Measurements from ENCODE around the gene GARIN5B.
A peak's percentile ranks its signal among the peaks of the same experiment; 100 is the strongest.

Gene GARIN5B

DNA sequence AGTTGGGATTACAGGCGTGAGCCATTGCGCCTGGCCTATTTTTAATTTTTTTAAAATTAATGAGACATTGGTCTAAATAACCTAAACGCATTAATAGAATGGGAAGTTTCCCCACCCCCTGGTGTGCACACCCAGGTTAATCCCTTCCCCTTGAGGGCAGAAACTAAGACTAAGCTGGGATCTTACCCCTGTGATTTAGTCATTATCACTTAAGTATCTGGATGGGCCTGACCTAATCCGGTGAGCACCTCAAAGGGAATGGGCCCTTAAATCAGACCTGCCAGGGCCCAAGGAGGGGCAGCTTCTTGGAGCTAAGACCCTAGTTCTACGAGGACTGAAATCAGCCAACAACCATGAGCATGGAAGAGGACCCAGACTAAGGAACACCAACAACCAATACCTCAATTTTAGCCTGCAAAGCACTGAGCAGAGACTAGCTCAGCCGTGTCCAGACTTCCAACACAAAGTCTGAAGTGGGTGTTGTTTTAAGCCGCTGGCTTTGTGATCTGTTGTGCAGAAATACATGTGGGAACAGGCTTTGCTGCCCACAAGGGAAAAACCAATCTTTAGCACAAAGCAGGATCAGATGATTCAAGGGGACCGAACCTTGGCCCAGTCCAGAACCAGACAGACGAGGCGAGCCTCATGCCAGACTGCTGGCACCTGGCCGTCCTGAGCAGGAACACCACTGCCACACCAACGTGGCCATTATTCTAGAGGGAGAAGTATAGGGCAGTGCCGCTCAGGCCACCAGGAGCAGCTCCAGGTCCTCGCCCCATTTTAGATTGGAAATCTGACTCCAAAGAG is 37.4 kb upstream of the GARIN5B start:
- ATAC-seq (ENCODE audit: low read depth) = peak; percentile 18; the same call in 2 of the 3 replicates

GRCh38 chr19:55398200-55398925 is 35.3 kb upstream of the GARIN5B start:
- no peak for DNase-seq (ENCODE audit: low spot score)
- Histone ChIP-seq H3K36me3 (ENCODE audit: low read depth) (peaks cover 30% of the 10 kb centered on the region), H3K27ac (ENCODE audit: poor library complexity, severe bottlenecking) (no peak overlapping the region), H3K4me3 (ENCODE audit: severe bottlenecking) (no peak overlapping the region), H3K27me3 (ENCODE audit: insufficient read depth, poor library complexity, severe bottlenecking) (no peaks in the 10 kb centered on the region), H3K4me1 (ENCODE audit: insufficient read depth, poor library complexity, severe bottlenecking) (no peaks in the 10 kb centered on the region), H3K9me3 (ENCODE audit: severe bottlenecking) (no peaks in the 10 kb centered on the region)
- peak; percentile 3; the same call in 1 of the 3 replicates for ATAC-seq (ENCODE audit: low read depth)
- TF ChIP-seq CTCF (IDR thresholded peaks at IDR 0.05; ENCODE audit: poor library complexity, severe bottlenecking) = no peak

More for the DNA sequence above, 37.4 kb upstream of the GARIN5B start:
- H3K4me3 ChIP-seq (ENCODE audit: severe bottlenecking) = no peak overlapping the region
- DNase-seq (ENCODE audit: low spot score) = no peak
- no peaks in the 10 kb centered on the region for H3K27me3 ChIP-seq (ENCODE audit: insufficient read depth, poor library complexity, severe bottlenecking)
- no peak for TF ChIP-seq CTCF (IDR thresholded peaks at IDR 0.05; ENCODE audit: poor library complexity, severe bottlenecking)
- no peaks in the 10 kb centered on the region for H3K4me1 ChIP-seq (ENCODE audit: insufficient read depth, poor library complexity, severe bottlenecking)
- no peaks in the 10 kb centered on the region for H3K9me3 ChIP-seq (ENCODE audit: severe bottlenecking)
- peaks cover 51% of the 10 kb centered on the region for H3K36me3 ChIP-seq (ENCODE audit: low read depth)
- peak overlapping the region; percentile 5 for H3K27ac ChIP-seq (ENCODE audit: poor library complexity, severe bottlenecking)

DNA sequence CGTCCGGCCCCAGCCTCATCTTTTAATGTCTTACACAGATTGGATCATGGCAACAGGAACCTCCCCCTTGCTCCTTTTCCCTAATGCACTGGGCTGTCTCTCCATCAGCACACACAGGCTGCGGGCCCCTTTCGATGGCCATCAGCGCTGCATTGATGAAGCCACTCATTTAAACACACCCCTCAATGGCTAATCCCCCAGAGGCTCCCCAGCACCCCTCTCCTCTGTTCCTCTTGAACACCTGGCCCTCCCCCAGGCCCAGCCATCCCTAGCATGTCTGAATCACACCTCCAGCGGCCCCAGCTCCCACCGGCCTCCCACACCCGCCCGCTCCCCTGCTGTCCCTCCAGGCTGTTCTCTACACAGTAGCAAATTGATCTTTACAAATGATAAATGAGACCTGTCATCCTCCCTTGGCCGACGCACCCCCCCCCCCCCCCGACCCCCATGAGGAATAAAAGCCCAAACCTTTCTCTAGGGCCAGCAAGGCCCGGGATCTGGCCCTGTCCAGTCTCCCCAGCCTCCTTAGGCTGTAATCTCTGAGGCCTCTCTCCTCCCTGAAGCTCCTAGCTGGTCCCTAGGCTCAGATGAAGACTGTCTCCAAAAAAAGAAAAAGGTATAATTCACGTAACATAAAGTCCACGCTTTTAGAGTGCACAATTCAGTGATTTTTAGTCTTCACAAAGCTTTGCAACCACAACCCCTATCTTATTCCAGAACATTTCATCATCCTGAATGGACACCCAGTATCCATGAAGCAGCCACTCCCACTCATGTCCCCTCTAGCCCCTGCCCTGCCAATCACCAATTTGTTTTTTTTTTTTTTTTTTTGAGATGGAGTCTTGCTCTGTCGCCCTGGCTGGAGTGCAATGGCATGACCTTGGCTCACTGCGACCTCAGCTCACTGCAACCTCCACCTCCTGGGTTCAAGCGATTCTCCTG is 30.0 kb upstream of the GARIN5B start:
- Histone ChIP-seq H3K4me3 (ENCODE audit: severe bottlenecking) (no peak overlapping the region), H3K9me3 (ENCODE audit: severe bottlenecking) (no peaks in the 10 kb centered on the region), H3K36me3 (ENCODE audit: low read depth) (peaks cover 38% of the 10 kb centered on the region), H3K27ac (ENCODE audit: poor library complexity, severe bottlenecking) (no peak overlapping the region), H3K4me1 (ENCODE audit: insufficient read depth, poor library complexity, severe bottlenecking) (no peaks in the 10 kb centered on the region), H3K27me3 (ENCODE audit: insufficient read depth, poor library complexity, severe bottlenecking) (no peaks in the 10 kb centered on the region)
- no peak for TF ChIP-seq CTCF (IDR thresholded peaks at IDR 0.05; ENCODE audit: poor library complexity, severe bottlenecking)
- DNase-seq (ENCODE audit: low spot score) (no peak), ATAC-seq (ENCODE audit: low read depth) (no peak)

DNA sequence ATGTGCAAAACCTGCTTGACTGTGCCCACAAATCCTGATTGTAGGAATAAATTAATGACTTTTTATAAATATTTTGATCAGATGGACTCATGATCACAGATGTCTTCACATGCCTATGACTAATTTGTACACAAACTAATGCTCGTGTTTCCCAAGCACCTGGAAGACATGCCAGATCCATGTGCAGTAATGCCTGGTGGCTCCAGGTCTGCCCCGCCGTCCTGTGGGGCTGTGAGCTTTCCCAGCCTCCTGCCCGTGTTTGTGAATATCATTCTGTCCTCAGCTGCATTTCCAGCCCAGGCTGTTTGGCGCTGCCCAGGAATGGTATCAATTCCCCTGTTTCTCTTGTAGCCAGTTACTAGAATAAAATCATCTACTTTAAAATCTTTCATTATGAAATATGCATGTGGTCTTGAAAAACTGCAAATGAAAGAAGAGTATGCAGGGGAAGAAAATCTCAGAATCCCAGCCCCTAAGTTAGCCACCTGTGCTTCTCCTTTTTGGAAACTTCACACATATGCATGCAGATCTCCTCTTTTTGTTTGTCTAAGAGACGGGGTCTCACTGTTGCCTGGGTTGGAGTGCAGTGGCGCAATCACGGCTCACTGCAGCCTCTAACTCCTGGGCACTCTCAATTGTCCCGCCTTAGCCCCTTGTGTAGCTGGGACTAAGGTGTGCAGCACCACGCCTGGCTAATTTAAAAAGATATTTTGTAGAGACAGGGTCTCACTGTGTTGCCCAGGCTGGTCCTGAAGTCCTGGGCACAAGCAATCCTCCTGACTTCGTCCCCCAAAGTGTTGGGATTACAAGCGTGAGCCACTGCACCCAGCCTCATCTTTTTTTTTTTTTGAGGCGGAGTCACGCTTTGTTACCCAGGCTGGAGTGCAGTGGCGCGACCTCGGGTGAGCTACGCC is 28.9 kb upstream of the GARIN5B start:
- Histone ChIP-seq H3K4me3 (ENCODE audit: severe bottlenecking) (no peak overlapping the region), H3K27me3 (ENCODE audit: insufficient read depth, poor library complexity, severe bottlenecking) (no peaks in the 10 kb centered on the region), H3K9me3 (ENCODE audit: severe bottlenecking) (no peaks in the 10 kb centered on the region), H3K36me3 (ENCODE audit: low read depth) (peaks cover 49% of the 10 kb centered on the region), H3K4me1 (ENCODE audit: insufficient read depth, poor library complexity, severe bottlenecking) (peaks cover 4% of the 10 kb centered on the region), H3K27ac (ENCODE audit: poor library complexity, severe bottlenecking) (no peak overlapping the region)
- no peak for TF ChIP-seq CTCF (IDR thresholded peaks at IDR 0.05; ENCODE audit: poor library complexity, severe bottlenecking)
- ATAC-seq (ENCODE audit: low read depth) (peak; percentile 51), DNase-seq (ENCODE audit: low spot score) (no peak)

Measured in RWPE2 (cell line).